Measurements from ENCODE around the gene GADD45B.
A peak's percentile ranks its signal among the peaks of the same experiment; 100 is the strongest.
"Not testable (repeated sequence)": the region's sequence is repeated elsewhere in the genome, so short reads cannot be mapped to it uniquely, and the experiment has no call there.

Gene GADD45B

DNA sequence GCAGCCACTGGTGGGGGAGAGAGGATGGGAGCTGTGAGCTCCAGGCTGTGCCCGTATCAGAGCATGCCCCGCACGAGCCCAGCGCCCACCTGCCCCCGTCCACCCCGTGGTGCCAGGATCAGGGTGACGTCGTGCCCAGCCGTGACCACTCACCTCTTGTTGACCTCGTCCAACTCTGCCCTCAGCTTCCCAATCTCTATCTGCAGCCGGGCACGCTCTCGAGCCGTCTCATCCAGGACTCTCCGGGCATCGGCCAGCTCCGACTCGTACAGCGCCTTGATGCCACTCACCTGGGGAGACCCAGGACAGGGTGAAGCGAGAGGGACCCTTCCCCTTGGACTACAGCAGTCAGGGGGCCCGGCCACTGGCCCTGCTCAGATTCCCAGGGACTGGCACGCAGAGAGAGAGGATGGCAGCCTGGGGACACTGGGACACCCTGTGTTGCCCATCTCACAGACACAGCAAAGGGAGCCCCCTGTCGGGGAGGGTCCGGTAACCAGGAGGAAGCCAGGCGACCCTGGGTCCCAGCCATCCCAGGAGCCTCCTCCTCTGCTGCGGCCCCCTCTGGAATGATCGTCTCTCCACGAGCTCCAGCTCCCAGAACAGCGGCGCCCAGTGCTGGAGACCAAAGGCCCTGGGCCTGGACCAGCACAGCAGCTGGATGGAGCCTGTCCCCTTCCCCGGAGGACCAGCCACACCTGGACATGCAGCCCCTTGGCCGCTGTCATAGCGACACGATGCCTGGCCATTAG, 31.5 kb upstream of the GADD45B start:
- DNase-seq (ENCODE audit: low spot score): no peak

DNA sequence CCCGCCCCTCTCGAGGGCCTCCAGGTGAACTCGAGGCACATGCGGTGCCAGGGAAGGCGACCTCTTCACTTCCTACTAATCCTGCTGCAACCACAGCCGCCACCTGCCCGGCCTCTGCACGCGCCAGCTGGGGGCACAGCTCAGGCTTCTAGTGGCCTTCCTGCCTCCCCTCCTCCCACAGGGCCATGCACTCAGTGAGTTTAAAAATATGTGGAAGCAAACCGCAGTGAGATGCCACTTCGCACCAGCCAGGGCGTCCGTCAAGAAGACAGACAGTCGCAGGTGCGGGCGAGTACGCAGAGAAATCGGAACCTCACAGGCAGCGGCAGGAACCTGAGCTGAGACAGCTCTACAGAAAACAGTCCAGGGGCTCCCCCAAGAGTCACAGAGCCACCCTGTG, 29.5 kb upstream of the GADD45B start:
- DNase-seq (ENCODE audit: low spot score): no peak

DNA sequence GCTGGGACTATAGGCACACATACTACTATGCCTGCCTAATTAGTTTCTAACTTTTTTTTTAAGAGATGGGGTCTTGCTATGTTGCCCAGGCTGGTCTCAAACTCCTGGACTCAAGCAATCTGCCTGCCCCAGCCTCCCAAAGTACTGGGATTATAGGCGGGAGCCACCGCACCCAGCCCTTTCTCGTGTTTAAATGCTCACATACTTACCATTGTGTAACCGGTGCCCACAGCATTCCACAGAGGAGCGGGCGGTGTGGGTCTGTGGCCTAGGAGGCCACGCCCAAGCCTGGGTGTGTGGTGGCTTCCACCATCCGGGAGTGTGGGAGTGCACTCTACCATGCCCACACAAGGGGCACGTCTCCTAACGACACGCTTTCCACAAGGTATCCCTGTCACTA, 26.9 kb upstream of the GADD45B start:
- no peak for DNase-seq (ENCODE audit: low spot score)

GRCh38 chr19:2451138-2451537, 24.8 kb upstream of the GADD45B start:
- DNase-seq (ENCODE audit: low spot score): no peak

GRCh38 chr19:2451741-2452140, 24.2 kb upstream of the GADD45B start:
- no peak for DNase-seq (ENCODE audit: low spot score)

- DNase-seq (ENCODE audit: low spot score): no peak
Observed at GRCh38 chr19:2453431-2454025, 22.4 kb upstream of the GADD45B start.

DNA sequence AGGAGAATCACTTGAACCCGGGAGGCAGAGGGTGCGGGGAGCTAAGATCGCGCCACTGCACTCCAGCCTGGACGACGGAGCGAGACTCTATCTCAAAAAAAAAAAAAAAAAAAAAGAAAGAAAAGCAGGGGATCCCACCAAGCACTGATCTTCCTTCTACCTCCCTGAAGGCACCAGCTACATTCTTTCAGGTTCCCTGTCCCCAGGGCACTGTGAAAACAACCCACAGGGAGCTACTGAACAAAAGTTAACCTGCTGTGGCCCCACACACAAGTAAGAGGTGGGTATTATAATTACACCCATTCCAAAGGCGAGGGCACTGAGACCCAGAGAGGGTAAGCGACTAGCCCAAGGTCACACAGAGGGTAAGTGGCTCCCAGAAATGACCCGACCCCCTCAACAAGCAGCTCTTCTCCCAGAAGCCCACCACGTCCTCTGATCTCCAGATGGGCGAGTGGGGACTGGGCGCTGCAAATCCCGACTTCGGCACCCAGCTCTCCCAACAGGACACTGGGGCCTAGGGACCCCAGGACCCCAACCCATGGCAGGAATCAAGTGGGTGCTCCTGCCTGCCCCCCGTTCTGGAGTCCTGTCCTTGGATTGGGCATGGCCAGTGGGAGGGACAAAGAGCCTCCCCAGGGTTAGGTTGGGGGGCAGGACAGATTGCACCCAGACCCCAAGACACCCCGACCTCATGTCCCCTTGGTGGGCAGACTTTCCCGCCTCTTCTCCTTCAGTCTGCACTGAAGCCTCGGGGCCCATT, 21.5 kb upstream of the GADD45B start:
- DNase-seq (ENCODE audit: low spot score): no peak

DNA sequence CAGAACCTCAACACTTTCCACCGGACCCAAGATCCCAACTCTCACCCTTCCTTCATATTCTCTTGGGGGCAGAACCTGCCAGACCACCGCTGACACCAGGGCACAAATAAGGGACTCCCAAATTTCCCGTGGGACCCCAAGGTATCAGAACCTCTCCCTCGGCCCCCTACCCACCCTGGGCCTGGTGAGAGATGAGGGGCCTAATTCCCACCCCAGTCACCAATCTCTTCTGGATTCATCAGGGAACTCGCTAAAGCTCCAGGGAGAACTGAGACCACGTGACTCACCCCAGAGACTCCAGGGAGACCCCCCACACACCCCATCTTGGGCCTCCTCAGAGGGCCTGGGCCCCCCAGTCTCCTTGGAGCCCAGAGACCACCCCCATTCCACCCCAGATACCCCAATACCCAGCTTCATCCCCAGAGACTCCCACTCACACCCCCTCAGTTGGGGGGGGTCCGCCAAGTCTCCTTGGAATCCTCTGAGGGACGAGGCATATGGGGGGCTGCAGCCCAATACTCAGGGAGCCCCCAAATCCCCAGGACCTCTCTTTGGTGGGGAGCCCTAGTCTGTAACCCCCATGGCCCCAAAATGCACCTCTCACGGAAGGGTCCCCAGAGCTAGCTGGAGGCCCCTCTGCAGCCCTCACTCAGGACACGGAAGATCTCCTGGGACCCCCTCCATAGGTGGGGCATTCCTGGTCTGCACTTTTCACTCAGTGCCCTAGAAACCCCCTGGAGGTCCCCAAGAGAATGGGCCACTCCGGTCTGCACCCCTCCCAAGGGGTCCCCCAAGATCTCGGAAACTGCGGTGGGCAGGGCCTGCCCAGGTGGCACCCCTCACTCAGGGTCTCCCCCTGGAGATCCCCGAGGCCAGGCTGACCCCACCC, 20.7 kb upstream of the GADD45B start:
- DNase-seq (ENCODE audit: low spot score): no peak

- DNase-seq (ENCODE audit: low spot score): no peak
Observed at GRCh38 chr19:2455851-2456570, 19.9 kb upstream of the GADD45B start.

GRCh38 chr19:2457394-2458037, 18.4 kb upstream of the GADD45B start:
- DNase-seq (ENCODE audit: low spot score): no peak

- no peak for DNase-seq (ENCODE audit: low spot score)
Observed at GRCh38 chr19:2458054-2458453, 17.9 kb upstream of the GADD45B start.

DNA sequence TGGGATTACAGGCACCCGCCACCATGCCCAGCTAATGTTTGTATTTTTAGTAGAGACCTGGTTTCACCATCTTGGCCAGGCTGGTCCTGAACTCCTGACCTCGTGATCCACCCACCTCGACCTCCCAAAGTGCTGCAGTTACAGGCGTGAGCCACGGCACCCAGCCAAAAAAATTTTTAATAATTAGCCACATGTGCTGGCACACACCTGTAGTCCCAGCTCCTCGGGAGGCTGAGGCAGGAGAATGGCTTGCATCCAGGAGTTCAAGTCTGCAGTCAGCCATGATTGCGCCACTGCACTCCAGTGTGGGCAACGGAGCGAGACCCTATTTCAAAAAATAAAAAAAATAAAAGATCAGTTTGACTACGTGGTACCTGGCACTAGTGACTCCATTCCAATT, 17.2 kb upstream of the GADD45B start:
- DNase-seq (ENCODE audit: low spot score): not testable (repeated sequence)

- DNase-seq (ENCODE audit: low spot score): no peak
Observed at GRCh38 chr19:2460245-2460644, 15.7 kb upstream of the GADD45B start.

DNA sequence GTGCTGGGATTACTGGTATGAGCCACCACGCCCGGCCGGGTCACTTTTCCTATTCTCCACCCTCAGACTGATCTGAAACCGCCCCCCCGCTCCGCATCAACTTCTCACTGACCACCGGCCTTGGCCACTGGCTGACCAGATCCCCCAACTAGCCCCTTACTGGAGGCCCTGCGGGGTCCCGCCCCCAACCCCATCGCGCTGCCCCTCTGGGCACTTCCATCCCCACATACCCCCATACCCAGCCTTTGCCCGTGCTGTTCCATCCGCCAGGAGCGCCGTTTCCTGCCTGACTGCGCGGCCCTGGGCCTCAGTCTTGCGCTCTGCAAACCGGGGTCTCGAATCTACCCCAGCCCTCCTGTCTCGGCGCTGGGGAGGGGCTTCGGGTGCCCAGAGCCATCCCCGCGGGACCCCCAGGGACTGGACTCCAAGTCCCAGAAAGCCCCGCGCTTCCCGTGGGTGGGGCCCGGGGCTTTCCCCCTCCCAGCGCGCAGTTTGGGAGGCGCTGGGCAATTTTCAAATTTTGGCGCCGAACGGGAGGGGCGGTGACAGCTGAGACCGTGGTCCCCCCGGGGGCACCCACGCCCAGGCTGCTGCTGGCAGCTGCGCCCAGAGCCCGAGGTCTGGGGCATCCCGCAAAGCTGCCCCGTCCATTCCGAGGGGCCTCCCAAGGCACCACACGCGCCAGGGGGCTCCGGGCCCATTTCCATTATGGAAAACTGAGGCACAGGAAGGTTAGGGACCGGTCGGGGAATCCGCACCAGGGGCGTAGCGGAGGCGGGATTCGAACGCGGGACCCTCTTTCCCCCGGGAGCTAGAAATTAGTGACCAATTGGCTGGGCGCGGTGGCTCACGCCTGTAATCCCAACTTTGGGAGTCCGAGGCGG, 13.9 kb upstream of the GADD45B start:
- no peak for DNase-seq (ENCODE audit: low spot score)

DNA sequence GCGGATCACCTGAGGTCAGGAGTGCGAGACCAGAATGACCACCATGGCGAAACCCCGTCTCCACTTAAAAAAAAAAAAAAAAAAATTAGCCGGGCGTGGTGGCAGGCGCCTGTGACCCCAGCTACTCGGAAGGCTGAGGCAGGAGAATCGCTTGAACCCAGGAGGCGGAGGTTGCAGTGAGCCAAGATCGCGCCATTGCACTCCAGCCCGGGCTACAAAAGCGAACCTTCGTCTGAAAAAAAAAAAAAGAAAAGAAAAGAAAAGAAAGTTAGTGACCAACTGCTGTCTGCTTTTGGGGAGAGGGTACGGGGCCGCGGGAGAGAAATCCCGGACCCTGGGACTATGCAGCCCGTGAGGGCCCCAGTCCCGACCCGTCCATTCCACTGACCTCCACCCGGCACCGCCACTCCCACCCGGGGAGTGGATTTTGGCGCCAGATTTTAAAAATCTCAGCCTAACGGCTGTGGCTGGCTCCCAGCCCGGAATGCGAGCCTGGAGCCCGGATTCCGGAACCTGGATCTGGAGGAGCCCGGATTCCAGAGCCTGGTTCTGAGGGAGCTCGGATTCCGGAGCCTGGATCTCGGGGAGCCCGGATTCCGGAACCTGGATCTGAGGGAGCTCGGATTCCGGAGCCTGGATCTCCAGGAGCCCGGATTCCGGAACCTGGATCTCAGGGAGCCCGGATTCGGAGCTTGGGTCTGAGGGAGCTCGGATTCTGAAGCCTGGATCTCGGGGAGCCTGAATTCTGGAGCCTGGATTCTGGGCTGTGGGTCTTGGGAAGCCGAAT, 13.1 kb upstream of the GADD45B start:
- peak; percentile 35 for DNase-seq (ENCODE audit: low spot score)

DNA sequence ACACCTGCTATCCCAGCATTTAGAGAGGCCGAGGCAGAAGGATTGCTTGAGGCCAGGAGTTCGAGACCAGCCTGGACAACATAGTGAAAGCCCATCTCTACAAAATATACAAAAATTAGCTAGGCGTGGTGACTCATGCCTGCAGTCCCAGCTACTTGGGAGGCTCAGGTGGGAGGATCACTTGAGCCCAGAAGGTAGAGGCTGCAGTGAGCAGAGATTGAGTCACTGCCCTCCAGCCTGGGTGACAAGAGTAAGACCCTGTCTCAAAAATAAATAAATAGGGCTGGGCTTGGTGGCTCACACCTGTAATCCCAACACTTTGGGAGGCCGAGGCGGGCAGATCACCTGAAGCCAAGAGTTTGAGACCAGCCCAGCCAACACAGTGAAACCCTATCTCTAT, 12.2 kb upstream of the GADD45B start:
- DNase-seq (ENCODE audit: low spot score): not testable (repeated sequence)

GRCh38 chr19:2464389-2464788, 11.5 kb upstream of the GADD45B start:
- DNase-seq (ENCODE audit: low spot score): no peak

GRCh38 chr19:2468596-2468995, 7.3 kb upstream of the GADD45B start:
- no peak for DNase-seq (ENCODE audit: low spot score)

Data from pons (tissue), 1 donor.